CD4-positive, CD25-positive, alpha-beta regulatory T cell (primary cell): ENCODE data around the gene NACA2. TPM values are rescaled to one million over a fixed set of nuclear protein-coding genes. Genes with fewer than 3 reads are reported as not detected.

Experiments
- ATAC-seq, 2 donors: fragments of 150-1000 bp; cut with Tn5 transposase; one replicate each; pipeline ENCODE4 v1.10.0; 2021; ENCODE audit warnings: low read depth in 2 of 2, moderate number of reproducible peaks in 2 of 2, moderate library complexity in 1 of 2
- DNase-seq, 3 donors: peaks; one replicate each; pipeline versions ENCODE4 v3.0.0 to v3.0.0-alpha.2; 2012 to 2022; ENCODE audit warnings: mixed read lengths in 1 of 3
- H3K27ac ChIP-seq: one replicate; pipeline ENCODE4 v1.7.0; 2013; ENCODE audit warnings: mild to moderate bottlenecking, low read length; ENCODE audit not compliant: insufficient read depth, poor library complexity, severe bottlenecking
- H3K27me3 ChIP-seq: one replicate; pipeline ENCODE4 v1.7.0; 2013; ENCODE audit warnings: low read length; ENCODE audit not compliant: control insufficient read depth, insufficient read depth
- H3K36me3 ChIP-seq: one replicate; pipeline ENCODE4 v1.7.0; 2013; ENCODE audit warnings: mild to moderate bottlenecking, low read length, moderate library complexity; ENCODE audit not compliant: control insufficient read depth, insufficient read depth
- H3K4me1 ChIP-seq: 2 replicates; pipeline ENCODE4 v1.7.0; 2013; ENCODE audit warnings: mild to moderate bottlenecking, low read length; ENCODE audit not compliant: insufficient read depth, control insufficient read depth, poor library complexity, severe bottlenecking
- H3K4me3 ChIP-seq: one replicate; pipeline ENCODE4 v1.7.0; 2013; ENCODE audit warnings: low read depth, mild to moderate bottlenecking, low read length, moderate library complexity
- H3K9me3 ChIP-seq, 2 experiments: 1 replicate in 1 of 2; 2 replicates in 1 of 2; pipeline ENCODE4 v1.7.0; 2013; ENCODE audit warnings: low read length in 2 of 2, mild to moderate bottlenecking in 1 of 2, moderate library complexity in 1 of 2; ENCODE audit not compliant: control insufficient read depth in 2 of 2
- H3K27ac Mint-ChIP-seq, 3 donors: one replicate each; pipeline ENCODE4 v1.8.0; 2020 to 2022; ENCODE audit warnings: mild to moderate bottlenecking in 3 of 3, mixed read lengths in 3 of 3, moderate library complexity in 2 of 3
- H3K27me3 Mint-ChIP-seq: one replicate; pipeline ENCODE4 v1.8.0; 2022; ENCODE audit warnings: mild to moderate bottlenecking, mixed read lengths
- H3K36me3 Mint-ChIP-seq: one replicate; pipeline ENCODE4 v1.8.0; 2020; ENCODE audit warnings: mixed read lengths
- H3K4me1 Mint-ChIP-seq, 4 donors: one replicate each; pipeline ENCODE4 v1.8.0; 2020 to 2022; ENCODE audit warnings: mixed read lengths in 4 of 4, mild to moderate bottlenecking in 1 of 4
- H3K4me3 Mint-ChIP-seq, 4 donors: one replicate each; pipeline ENCODE4 v1.8.0; 2020 to 2022; ENCODE audit warnings: mild to moderate bottlenecking in 4 of 4, mixed read lengths in 4 of 4, moderate library complexity in 3 of 4
- H3K9me3 Mint-ChIP-seq, 7 donors: one replicate each; pipeline ENCODE4 v1.8.0; 2020 to 2022; ENCODE audit warnings: mixed read lengths in 7 of 7, mild to moderate bottlenecking in 3 of 7, moderate library complexity in 2 of 7
- polyA plus RNA-seq, 4 donors: library from polyadenylated mRNA; unstranded; fragments of 300-500 nt; fragmentation: Illumina TruSeq; gene quantifications; one replicate each; pipeline ENCODE4 v1.2.3, GENCODE V29; 2021
- total RNA-seq: library from RNA; stranded (reverse); gene quantifications from one replicate; pipeline ENCODE4 v1.2.3, GENCODE V29; 2022

NACA2 gene
- total and polyA plus RNA-seq, 5 donors from 2014 or later: not detected

DNA sequence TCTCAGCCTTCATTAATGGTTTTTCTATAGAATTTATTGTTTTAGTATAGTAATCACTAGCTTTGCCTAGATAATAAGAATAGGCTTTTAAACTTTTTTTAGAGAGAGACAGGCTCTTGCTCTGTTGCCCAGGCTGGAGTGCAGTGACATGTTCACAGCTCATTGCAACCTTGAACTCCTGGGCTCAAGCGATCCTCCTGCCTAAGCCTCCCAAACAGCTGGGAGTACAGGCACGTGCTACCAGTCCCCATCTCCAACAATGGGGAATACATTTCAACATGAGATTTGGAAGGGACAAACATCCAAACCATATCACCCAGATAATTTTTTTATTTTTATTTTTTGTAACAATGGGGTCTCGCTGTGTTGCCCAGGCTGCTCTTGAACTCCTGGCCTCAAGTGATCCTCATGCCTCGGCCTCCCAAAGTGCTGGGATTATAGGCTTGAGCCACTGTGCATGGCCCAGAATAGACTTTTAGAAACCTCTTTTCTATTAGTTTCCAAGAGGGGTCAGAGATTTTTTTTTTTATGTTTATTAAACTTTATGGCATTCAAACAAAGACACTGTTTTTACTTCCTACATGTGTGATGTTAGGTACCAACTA lies 7.3 kb downstream of the NACA2 start:
- H3K27ac Mint-ChIP-seq: no peak overlapping the region
- no peak overlapping the region for H3K4me3 Mint-ChIP-seq
- no peaks in the 10 kb centered on the region for H3K36me3 Mint-ChIP-seq
- no peak for DNase-seq
- H3K27me3 ChIP-seq: peaks cover 20% of the 10 kb centered on the region
- no peaks in the 10 kb centered on the region for H3K4me1 ChIP-seq
- no peak overlapping the region for H3K4me3 ChIP-seq
- peaks cover 0 to 2% (median 0%) of the 10 kb centered on the region in 7 donors for H3K9me3 Mint-ChIP-seq
- peaks cover 50% of the 10 kb centered on the region for H3K27me3 Mint-ChIP-seq
- no peaks in the 10 kb centered on the region for H3K9me3 ChIP-seq
- no peak for ATAC-seq
- no peaks in the 10 kb centered on the region for H3K4me1 Mint-ChIP-seq
- no peak overlapping the region for H3K27ac ChIP-seq
- H3K36me3 ChIP-seq: no peaks in the 10 kb centered on the region

DNA sequence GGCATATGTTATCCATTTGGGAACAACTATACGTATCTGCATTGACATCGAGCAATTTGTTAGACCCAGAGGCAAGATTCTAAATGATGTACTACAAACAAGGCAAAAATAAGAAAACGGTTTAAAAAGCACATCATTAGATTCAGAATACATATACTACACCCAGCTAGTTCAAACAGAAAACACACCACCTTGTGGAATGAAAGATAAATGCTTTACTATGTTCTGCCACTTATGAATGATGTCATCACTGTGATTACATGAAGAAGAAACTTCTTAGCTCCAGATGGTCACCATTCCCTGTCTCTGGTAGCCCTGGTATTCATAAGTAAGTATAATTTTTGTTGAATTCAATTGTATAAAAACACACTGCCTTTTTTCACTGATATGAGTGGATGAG lies 7.8 kb downstream of the NACA2 start:
- peaks cover 0 to 2% (median 0%) of the 10 kb centered on the region in 7 donors for H3K9me3 Mint-ChIP-seq
- no peaks in the 10 kb centered on the region for H3K36me3 Mint-ChIP-seq
- Histone ChIP-seq H3K27me3 (peaks cover 23% of the 10 kb centered on the region), H3K4me3 (no peak overlapping the region), H3K27ac (no peak overlapping the region), H3K36me3 (no peaks in the 10 kb centered on the region), H3K4me1 (no peaks in the 10 kb centered on the region), H3K9me3 (no peaks in the 10 kb centered on the region)
- H3K4me3 Mint-ChIP-seq: no peak overlapping the region
- H3K4me1 Mint-ChIP-seq: no peaks in the 10 kb centered on the region
- H3K27ac Mint-ChIP-seq: no peak overlapping the region
- ATAC-seq (no peak), DNase-seq (peak in 2 of 3 donors; percentile 4 to 31)
- H3K27me3 Mint-ChIP-seq: peaks cover 50% of the 10 kb centered on the region

DNA sequence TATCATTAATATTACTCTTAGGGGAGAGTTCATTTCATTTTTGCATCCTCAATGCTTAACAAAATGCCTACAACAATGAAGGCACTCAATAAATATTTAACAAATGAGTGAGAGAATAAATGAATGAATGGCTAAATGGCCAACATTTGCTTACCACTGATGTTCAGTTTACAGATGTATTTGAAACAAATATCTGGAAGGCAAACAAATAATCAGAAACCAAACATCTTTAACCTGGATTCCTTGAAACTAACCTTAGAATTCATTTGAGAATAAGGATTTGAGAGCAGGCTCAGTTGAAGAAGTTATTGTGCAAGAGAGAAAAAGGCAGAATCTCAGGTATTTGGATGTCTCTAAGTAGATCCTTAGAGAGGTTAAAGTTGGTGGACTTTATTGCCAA lies 8.4 kb downstream of the NACA2 start:
- Mint-ChIP-seq H3K36me3 (no peaks in the 10 kb centered on the region), H3K4me1 (no peaks in the 10 kb centered on the region), H3K27me3 (peaks cover 55% of the 10 kb centered on the region), H3K4me3 (no peak overlapping the region), H3K9me3 (peaks cover 0 to 2% (median 0%) of the 10 kb centered on the region in 7 donors), H3K27ac (no peak overlapping the region)
- Histone ChIP-seq H3K27ac (no peak overlapping the region), H3K9me3 (no peaks in the 10 kb centered on the region), H3K36me3 (no peaks in the 10 kb centered on the region), H3K4me1 (no peaks in the 10 kb centered on the region), H3K4me3 (no peak overlapping the region), H3K27me3 (peaks cover 20% of the 10 kb centered on the region)
- ATAC-seq: no peak
- DNase-seq: no peak

DNA sequence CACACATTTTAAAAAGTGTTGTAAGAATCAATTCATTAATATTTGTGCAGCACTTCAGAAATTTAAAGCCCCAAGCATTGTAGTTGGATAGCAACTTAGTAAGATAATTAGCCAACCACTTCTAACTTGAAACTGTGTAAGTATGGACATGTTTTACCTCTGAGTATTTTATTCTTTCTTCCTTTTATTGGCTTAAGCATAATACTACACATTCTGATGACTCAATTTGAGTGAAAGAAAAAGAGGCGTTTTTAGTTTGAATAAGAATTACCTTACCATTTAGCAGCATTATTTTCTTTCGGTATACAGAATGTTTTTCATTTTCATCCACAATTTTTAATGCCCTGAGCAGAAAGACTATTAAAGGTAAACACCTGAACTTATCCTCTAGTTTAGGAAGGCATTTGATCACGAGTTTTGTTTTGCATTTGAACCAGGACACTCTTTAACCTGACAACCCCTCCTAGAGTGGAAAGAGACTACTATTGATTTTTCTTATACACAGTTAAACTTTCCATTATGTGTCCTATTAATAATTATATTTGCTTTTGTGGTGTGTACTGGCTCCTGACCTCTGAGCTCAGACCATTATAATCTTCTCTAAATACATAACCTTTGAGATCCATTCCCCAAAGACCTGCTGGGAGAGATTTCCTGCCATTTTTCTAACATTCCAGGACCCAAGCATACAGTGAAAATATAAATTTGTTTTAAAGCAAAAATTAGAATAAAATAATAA lies 9.2 kb downstream of the NACA2 start:
- Histone ChIP-seq H3K36me3 (no peaks in the 10 kb centered on the region), H3K4me1 (no peaks in the 10 kb centered on the region), H3K27ac (no peak overlapping the region), H3K9me3 (no peaks in the 10 kb centered on the region), H3K4me3 (no peak overlapping the region), H3K27me3 (peaks cover 20% of the 10 kb centered on the region)
- H3K27me3 Mint-ChIP-seq: peaks cover 52% of the 10 kb centered on the region
- peaks cover 0 to 2% (median 0%) of the 10 kb centered on the region in 7 donors for H3K9me3 Mint-ChIP-seq
- ATAC-seq (no peak), DNase-seq (no peak)
- no peaks in the 10 kb centered on the region for H3K4me1 Mint-ChIP-seq
- H3K4me3 Mint-ChIP-seq: no peak overlapping the region
- H3K36me3 Mint-ChIP-seq: no peaks in the 10 kb centered on the region
- H3K27ac Mint-ChIP-seq: no peak overlapping the region

DNA sequence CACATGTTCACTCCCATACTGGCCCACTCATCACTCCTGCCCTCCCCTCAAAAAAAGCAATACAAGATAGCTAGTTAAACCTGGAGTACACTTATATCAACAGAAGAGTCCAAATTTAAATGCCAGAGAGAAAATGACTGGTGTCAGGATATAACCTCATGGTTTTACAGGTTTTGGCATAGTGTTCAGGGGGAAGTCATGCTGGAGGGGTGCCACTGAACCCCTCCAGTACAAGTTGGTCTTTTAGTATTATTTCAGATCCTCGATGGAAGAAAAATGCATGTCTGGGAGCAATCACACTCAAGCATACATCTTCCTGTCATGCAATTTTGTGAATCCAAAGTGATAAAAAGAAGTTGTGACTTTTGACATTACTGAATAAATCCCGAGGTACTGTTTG lies 10.5 kb downstream of the NACA2 start:
- Mint-ChIP-seq H3K36me3 (no peaks in the 10 kb centered on the region), H3K4me1 (no peaks in the 10 kb centered on the region), H3K27me3 (peaks cover 49% of the 10 kb centered on the region), H3K4me3 (no peak overlapping the region), H3K9me3 (peaks cover 0 to 2% (median 0%) of the 10 kb centered on the region in 7 donors), H3K27ac (no peak overlapping the region)
- H3K4me1 ChIP-seq: no peaks in the 10 kb centered on the region
- no peak overlapping the region for H3K4me3 ChIP-seq
- no peak for DNase-seq
- ATAC-seq: no peak
- no peak overlapping the region for H3K27ac ChIP-seq
- H3K9me3 ChIP-seq: no peaks in the 10 kb centered on the region
- peaks cover 24% of the 10 kb centered on the region for H3K27me3 ChIP-seq
- H3K36me3 ChIP-seq: no peaks in the 10 kb centered on the region

DNA sequence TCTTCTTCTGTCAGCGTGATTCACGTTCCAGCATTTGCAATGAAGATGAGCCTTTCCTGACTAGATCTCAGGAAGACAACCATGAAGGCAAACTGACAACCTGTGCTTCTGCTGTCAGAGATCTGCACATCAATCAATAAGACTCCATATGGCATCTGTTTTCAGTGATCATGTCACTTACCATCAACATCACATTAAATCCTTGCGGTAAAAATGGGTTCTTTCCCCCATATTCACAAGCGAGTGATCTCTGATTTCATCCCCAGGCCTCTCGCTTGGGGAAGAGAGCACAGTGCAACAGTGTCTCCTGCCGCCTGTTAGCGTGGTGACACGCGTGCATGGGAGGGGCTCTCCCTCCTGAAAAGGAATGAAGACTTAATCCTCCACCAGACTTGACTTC lies 11.1 kb downstream of the NACA2 start:
- H3K9me3 ChIP-seq: no peaks in the 10 kb centered on the region
- Mint-ChIP-seq H3K27ac (no peak overlapping the region), H3K9me3 (peaks cover 0 to 2% (median 0%) of the 10 kb centered on the region in 7 donors), H3K4me1 (no peaks in the 10 kb centered on the region), H3K4me3 (no peak overlapping the region), H3K36me3 (no peaks in the 10 kb centered on the region), H3K27me3 (peaks cover 45% of the 10 kb centered on the region)
- H3K36me3 ChIP-seq: no peaks in the 10 kb centered on the region
- H3K27me3 ChIP-seq: peaks cover 29% of the 10 kb centered on the region
- ATAC-seq (no peak), DNase-seq (no peak)
- no peaks in the 10 kb centered on the region for H3K4me1 ChIP-seq
- H3K4me3 ChIP-seq: no peak overlapping the region
- H3K27ac ChIP-seq: no peak overlapping the region

DNA sequence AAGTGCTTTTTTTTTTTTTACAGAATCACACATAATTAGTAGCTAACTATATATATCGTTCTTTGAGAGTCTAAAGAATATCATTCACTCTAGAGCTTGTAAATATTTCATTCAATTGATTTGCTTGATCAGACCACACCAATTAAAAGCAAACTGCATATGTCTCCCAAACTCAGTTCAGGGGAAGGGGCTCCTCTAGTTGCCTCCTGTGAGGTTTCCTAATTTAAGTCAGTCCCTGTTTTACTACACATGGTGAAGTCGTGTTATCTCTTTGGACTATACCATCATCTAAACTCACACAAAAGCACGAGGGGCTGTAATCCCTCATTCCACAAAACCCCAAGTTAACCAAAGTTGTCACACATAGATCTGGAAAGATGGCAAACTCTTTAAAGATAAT lies 11.7 kb downstream of the NACA2 start:
- Histone ChIP-seq H3K9me3 (no peaks in the 10 kb centered on the region), H3K4me1 (no peaks in the 10 kb centered on the region), H3K4me3 (no peak overlapping the region), H3K36me3 (no peaks in the 10 kb centered on the region), H3K27me3 (peaks cover 28% of the 10 kb centered on the region), H3K27ac (no peak overlapping the region)
- DNase-seq (no peak), ATAC-seq (no peak)
- peaks cover 44% of the 10 kb centered on the region for H3K27me3 Mint-ChIP-seq
- no peaks in the 10 kb centered on the region for H3K36me3 Mint-ChIP-seq
- no peaks in the 10 kb centered on the region for H3K4me1 Mint-ChIP-seq
- no peak overlapping the region for H3K4me3 Mint-ChIP-seq
- H3K9me3 Mint-ChIP-seq: peaks cover 0 to 2% (median 0%) of the 10 kb centered on the region in 7 donors
- H3K27ac Mint-ChIP-seq: no peak overlapping the region

DNA sequence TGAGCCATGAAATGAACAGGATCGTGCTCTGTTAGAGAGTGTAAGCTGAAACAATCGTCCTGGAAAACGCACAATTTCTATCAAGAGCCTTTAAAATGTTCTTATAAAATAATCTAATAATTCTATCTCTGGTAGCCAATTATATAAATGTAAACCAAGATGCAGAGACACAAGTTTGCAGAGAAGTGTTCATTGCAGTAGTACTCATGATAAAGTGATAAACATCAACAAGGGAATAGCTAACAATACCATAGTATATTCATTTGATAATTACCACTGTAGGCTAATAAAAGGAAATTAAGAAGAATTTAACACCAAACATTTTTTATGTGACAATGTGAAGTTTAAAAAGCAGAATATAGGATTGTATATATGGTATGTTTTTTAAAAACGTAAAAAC lies 12.4 kb downstream of the NACA2 start:
- peaks cover 39% of the 10 kb centered on the region for H3K27me3 Mint-ChIP-seq
- H3K4me1 Mint-ChIP-seq: no peaks in the 10 kb centered on the region
- no peak overlapping the region for H3K27ac Mint-ChIP-seq
- H3K4me3 Mint-ChIP-seq: no peak overlapping the region
- no peak for ATAC-seq
- Histone ChIP-seq H3K27ac (no peak overlapping the region), H3K4me3 (no peak overlapping the region), H3K36me3 (no peaks in the 10 kb centered on the region), H3K27me3 (peaks cover 31% of the 10 kb centered on the region), H3K4me1 (no peaks in the 10 kb centered on the region), H3K9me3 (no peaks in the 10 kb centered on the region)
- no peak for DNase-seq
- H3K36me3 Mint-ChIP-seq: no peaks in the 10 kb centered on the region
- peaks cover 0 to 4% (median 0%) of the 10 kb centered on the region in 7 donors for H3K9me3 Mint-ChIP-seq
